NCI-H1105 treated with DMSO at 0.1 percent for 48 hours (cell line): ENCODE measurements around the gene CEPT1.

ENCODE experiments used
- DNase-seq: peaks from one replicate; lab custom pipeline; 2025; lab: John Stamatoyannopoulos, UW

CEPT1 gene

GRCh38 chr1:111228748-111229126, 88.7 kb downstream of the CEPT1 start:
- DNase-seq = no peak

- DNase-seq = no peak
Observed at GRCh38 chr1:111232134-111232533, 92.1 kb downstream of the CEPT1 start.

GRCh38 chr1:111234258-111234657, 94.2 kb downstream of the CEPT1 start:
- no peak for DNase-seq
